ENCODE results near the gene ABLIM1.

ABLIM1 gene

GRCh38 chr10:114472877-114473253 lies 185.2 kb downstream of the ABLIM1 start:
- no peak for TF ChIP-seq CTCF (IDR thresholded peaks at IDR 0.05)
- Histone ChIP-seq H3K4me3 (no peak overlapping the region), H3K27me3 (no peaks in the 10 kb centered on the region), H3K9me3 (no peaks in the 10 kb centered on the region), H3K27ac (no peak overlapping the region), H3K4me1 (no peaks in the 10 kb centered on the region), H3K36me3 (peaks cover 0 to 8% (median 0%) of the 10 kb centered on the region in 3 donors)
- intact Hi-C loops (cut with DNase I; ENCODE audit: low total_unique reads), result loop anchor here (10.0 kb wide), 1 partner anchor 312 kb away; no protein-coding TSS in a partner anchor
- no peak for DNase-seq

- peaks cover 0 to 8% (median 0%) of the 10 kb centered on the region in 3 donors for H3K36me3 ChIP-seq
Measured at GRCh38 chr10:114471906-114472876, 185.9 kb downstream of the ABLIM1 start.

GRCh38 chr10:114470956-114471905 lies 186.8 kb downstream of the ABLIM1 start:
- intact Hi-C loops (cut with DNase I; ENCODE audit: low total_unique reads), result loop anchor here (10.0 kb wide), 1 partner anchor 314 kb away; no protein-coding TSS in a partner anchor
- H3K9me3 ChIP-seq, result no peaks in the 10 kb centered on the region
- no peak overlapping the region for H3K27ac ChIP-seq
- peaks cover 0 to 8% (median 0%) of the 10 kb centered on the region in 3 donors for H3K36me3 ChIP-seq
- H3K27me3 ChIP-seq, result no peaks in the 10 kb centered on the region
- no peak for DNase-seq
- H3K4me3 ChIP-seq, result no peak overlapping the region
- TF ChIP-seq CTCF (IDR thresholded peaks at IDR 0.05), result peak; percentile 72 to 78
- H3K4me1 ChIP-seq, result no peaks in the 10 kb centered on the region

More at GRCh38 chr10:114471906-114472876, 185.9 kb downstream of the ABLIM1 start:
- intact Hi-C loops (cut with DNase I; ENCODE audit: low total_unique reads), result loop anchor here (10.0 kb wide), 1 partner anchor 313 kb away; no protein-coding TSS in a partner anchor
- H3K27me3 ChIP-seq, result no peaks in the 10 kb centered on the region
- no peak for DNase-seq
- H3K27ac ChIP-seq, result no peak overlapping the region
- H3K4me1 ChIP-seq, result no peaks in the 10 kb centered on the region
- no peaks in the 10 kb centered on the region for H3K9me3 ChIP-seq
- no peak for TF ChIP-seq CTCF (IDR thresholded peaks at IDR 0.05)
- H3K4me3 ChIP-seq, result no peak overlapping the region

GRCh38 chr10:114470361-114470760 lies 187.7 kb downstream of the ABLIM1 start:
- intact Hi-C loops (cut with DNase I; ENCODE audit: low total_unique reads), result loop anchor here (10.0 kb wide), 1 partner anchor 314 kb away; no protein-coding TSS in a partner anchor
- Histone ChIP-seq H3K4me3 (no peak overlapping the region), H3K27me3 (no peaks in the 10 kb centered on the region), H3K4me1 (no peaks in the 10 kb centered on the region), H3K9me3 (no peaks in the 10 kb centered on the region), H3K36me3 (peaks cover 0 to 8% (median 0%) of the 10 kb centered on the region in 3 donors), H3K27ac (no peak overlapping the region)
- TF ChIP-seq CTCF (IDR thresholded peaks at IDR 0.05), result no peak
- DNase-seq, result no peak

GRCh38 chr10:114458955-114459354 lies 199.1 kb downstream of the ABLIM1 start:
- peak in 1 of 2 experiments; percentile 19 for TF ChIP-seq CTCF (IDR thresholded peaks at IDR 0.05)
- Histone ChIP-seq H3K36me3 (peaks cover 0 to 21% (median 11%) of the 10 kb centered on the region in 3 donors), H3K9me3 (no peaks in the 10 kb centered on the region), H3K4me1 (no peaks in the 10 kb centered on the region), H3K27ac (no peak overlapping the region), H3K27me3 (no peaks in the 10 kb centered on the region), H3K4me3 (no peak overlapping the region)
- intact Hi-C loops (cut with DNase I; ENCODE audit: low total_unique reads), result no loop called here
- no peak for DNase-seq

Measured in tibial artery (tissue), 4 donors.